HEK293 (cell line): ENCODE measurements around the gene APCDD1.
"Not testable (repeated sequence)": the region's sequence is repeated elsewhere in the genome, so short reads cannot be mapped to it uniquely, and the experiment has no call there.

Experiments
- HOXA7 ChIP-seq: sonication (generic); formaldehyde crosslinking; IDR thresholded peaks from 2 replicates; pipeline ENCODE4 v1.8.1; 2022; ENCODE audit warnings: missing genetic modification reagents, borderline replicate concordance
- MEIS1 ChIP-seq: sonication (generic); formaldehyde crosslinking; IDR thresholded peaks from 2 replicates; pipeline ENCODE4 v1.8.1; 2022; ENCODE audit warnings: missing genetic modification reagents, mild to moderate bottlenecking, borderline replicate concordance
- MZF1 ChIP-seq: fragments of 450-650 bp; formaldehyde crosslinking; IDR thresholded peaks from 2 replicates; pipeline ENCODE4 v1.5.1; 2017; ENCODE audit warnings: missing biosample characterization, missing genetic modification characterization, borderline replicate concordance
- PRDM6 ChIP-seq: fragments of 450-650 bp; formaldehyde crosslinking; IDR thresholded peaks from 2 replicates; pipeline ENCODE4 v1.5.1; 2017; ENCODE audit warnings: missing biosample characterization, missing genetic modification characterization
- YY1 ChIP-seq: fragments of 450-650 bp; formaldehyde crosslinking; IDR thresholded peaks from 2 replicates; pipeline ENCODE4 v1.5.1; 2018; ENCODE audit warnings: missing biosample characterization, missing genetic modification characterization
- ZNF121 ChIP-seq: fragments of 450-650 bp; formaldehyde crosslinking; IDR thresholded peaks from 2 replicates; pipeline ENCODE4 v1.5.1; 2016; ENCODE audit warnings: missing biosample characterization, missing genetic modification characterization
- ZNF16 ChIP-seq: fragments of 450-650 bp; formaldehyde crosslinking; IDR thresholded peaks from 2 replicates; pipeline ENCODE4 v1.5.1; 2016; ENCODE audit warnings: low read depth, missing biosample characterization, missing genetic modification characterization
- ZNF19 ChIP-seq: fragments of 450-650 bp; formaldehyde crosslinking; IDR thresholded peaks from 2 replicates; pipeline ENCODE4; 2016; ENCODE audit warnings: missing biosample characterization, missing genetic modification characterization, low read depth
- ZNF48 ChIP-seq: fragments of 450-650 bp; formaldehyde crosslinking; IDR thresholded peaks from 2 replicates; pipeline ENCODE4 v1.5.1; 2016; ENCODE audit warnings: missing biosample characterization, missing genetic modification characterization
- ZNF623 ChIP-seq: fragments of 450-650 bp; formaldehyde crosslinking; IDR thresholded peaks from 2 replicates; pipeline ENCODE4 v1.5.1; 2016; ENCODE audit warnings: missing biosample characterization, missing genetic modification characterization
- TF ChIP-seq, protein P1 (sequence below): fragments of 450-650 bp; formaldehyde crosslinking; IDR thresholded peaks from 2 replicates; pipeline ENCODE4 v1.5.1; 2016; ENCODE audit warnings: missing biosample characterization, missing genetic modification characterization
- TF ChIP-seq, protein P2 (sequence below): fragments of 450-650 bp; formaldehyde crosslinking; IDR thresholded peaks from 2 replicates; pipeline ENCODE4 v1.5.1; 2016; ENCODE audit warnings: missing biosample characterization, missing genetic modification characterization
- TF ChIP-seq, protein P3 (sequence below): fragments of 450-650 bp; IDR thresholded peaks from 2 replicates; pipeline ENCODE4 v1.5.1; 2018; ENCODE audit warnings: missing biosample characterization, missing genetic modification characterization
- TF ChIP-seq, protein P4 (sequence below): fragments of 450-650 bp; formaldehyde crosslinking; IDR thresholded peaks from 2 replicates; pipeline ENCODE4 v1.5.1; 2016; ENCODE audit warnings: missing biosample characterization, missing genetic modification characterization, borderline replicate concordance

DNA sequence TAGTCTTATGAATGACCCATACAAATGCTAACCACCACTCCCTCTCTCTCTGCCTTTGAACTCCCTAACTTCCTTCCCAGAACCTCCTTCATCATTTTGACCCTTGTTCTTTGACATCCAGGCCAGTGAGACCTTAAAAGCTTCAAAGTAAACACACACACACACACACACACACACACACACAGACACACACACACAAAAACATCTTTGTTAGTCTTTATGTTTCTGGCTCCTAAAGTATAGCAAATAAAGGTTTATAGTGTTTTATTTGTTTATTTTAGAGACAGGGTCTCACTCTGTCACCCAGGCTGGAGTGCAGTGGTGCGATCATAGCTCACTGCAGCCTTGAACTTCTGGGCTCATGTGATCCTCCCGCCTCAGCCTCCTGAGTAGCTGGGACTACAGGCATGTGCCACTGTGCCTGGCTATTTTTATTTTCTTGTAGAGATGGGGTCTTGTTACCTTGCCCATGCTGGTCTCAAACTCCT, 9.8 kb downstream of the APCDD1 start:
- not testable (repeated sequence) for TF ChIP-seq ZNF48 (tag by site-specific recombination); YY1; ZNF19 (tag by site-specific recombination); MEIS1 (CRISPR knock-in tag); PRDM6 (tag by site-specific recombination); MZF1 (tag by site-specific recombination); ZNF623; HOXA7 (CRISPR knock-in tag); ZNF16; ZNF121
- TF ChIP-seq, protein P1, sequence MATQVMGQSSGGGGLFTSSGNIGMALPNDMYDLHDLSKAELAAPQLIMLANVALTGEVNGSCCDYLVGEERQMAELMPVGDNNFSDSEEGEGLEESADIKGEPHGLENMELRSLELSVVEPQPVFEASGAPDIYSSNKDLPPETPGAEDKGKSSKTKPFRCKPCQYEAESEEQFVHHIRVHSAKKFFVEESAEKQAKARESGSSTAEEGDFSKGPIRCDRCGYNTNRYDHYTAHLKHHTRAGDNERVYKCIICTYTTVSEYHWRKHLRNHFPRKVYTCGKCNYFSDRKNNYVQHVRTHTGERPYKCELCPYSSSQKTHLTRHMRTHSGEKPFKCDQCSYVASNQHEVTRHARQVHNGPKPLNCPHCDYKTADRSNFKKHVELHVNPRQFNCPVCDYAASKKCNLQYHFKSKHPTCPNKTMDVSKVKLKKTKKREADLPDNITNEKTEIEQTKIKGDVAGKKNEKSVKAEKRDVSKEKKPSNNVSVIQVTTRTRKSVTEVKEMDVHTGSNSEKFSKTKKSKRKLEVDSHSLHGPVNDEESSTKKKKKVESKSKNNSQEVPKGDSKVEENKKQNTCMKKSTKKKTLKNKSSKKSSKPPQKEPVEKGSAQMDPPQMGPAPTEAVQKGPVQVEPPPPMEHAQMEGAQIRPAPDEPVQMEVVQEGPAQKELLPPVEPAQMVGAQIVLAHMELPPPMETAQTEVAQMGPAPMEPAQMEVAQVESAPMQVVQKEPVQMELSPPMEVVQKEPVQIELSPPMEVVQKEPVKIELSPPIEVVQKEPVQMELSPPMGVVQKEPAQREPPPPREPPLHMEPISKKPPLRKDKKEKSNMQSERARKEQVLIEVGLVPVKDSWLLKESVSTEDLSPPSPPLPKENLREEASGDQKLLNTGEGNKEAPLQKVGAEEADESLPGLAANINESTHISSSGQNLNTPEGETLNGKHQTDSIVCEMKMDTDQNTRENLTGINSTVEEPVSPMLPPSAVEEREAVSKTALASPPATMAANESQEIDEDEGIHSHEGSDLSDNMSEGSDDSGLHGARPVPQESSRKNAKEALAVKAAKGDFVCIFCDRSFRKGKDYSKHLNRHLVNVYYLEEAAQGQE = not testable (repeated sequence)
- TF ChIP-seq, protein P2, sequence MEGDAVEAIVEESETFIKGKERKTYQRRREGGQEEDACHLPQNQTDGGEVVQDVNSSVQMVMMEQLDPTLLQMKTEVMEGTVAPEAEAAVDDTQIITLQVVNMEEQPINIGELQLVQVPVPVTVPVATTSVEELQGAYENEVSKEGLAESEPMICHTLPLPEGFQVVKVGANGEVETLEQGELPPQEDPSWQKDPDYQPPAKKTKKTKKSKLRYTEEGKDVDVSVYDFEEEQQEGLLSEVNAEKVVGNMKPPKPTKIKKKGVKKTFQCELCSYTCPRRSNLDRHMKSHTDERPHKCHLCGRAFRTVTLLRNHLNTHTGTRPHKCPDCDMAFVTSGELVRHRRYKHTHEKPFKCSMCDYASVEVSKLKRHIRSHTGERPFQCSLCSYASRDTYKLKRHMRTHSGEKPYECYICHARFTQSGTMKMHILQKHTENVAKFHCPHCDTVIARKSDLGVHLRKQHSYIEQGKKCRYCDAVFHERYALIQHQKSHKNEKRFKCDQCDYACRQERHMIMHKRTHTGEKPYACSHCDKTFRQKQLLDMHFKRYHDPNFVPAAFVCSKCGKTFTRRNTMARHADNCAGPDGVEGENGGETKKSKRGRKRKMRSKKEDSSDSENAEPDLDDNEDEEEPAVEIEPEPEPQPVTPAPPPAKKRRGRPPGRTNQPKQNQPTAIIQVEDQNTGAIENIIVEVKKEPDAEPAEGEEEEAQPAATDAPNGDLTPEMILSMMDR (tag by site-specific recombination) = not testable (repeated sequence)
- TF ChIP-seq, protein P3, sequence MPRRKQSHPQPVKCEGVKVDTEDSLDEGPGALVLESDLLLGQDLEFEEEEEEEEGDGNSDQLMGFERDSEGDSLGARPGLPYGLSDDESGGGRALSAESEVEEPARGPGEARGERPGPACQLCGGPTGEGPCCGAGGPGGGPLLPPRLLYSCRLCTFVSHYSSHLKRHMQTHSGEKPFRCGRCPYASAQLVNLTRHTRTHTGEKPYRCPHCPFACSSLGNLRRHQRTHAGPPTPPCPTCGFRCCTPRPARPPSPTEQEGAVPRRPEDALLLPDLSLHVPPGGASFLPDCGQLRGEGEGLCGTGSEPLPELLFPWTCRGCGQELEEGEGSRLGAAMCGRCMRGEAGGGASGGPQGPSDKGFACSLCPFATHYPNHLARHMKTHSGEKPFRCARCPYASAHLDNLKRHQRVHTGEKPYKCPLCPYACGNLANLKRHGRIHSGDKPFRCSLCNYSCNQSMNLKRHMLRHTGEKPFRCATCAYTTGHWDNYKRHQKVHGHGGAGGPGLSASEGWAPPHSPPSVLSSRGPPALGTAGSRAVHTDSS (tag by site-specific recombination) = not testable (repeated sequence)
- TF ChIP-seq, protein P4, sequence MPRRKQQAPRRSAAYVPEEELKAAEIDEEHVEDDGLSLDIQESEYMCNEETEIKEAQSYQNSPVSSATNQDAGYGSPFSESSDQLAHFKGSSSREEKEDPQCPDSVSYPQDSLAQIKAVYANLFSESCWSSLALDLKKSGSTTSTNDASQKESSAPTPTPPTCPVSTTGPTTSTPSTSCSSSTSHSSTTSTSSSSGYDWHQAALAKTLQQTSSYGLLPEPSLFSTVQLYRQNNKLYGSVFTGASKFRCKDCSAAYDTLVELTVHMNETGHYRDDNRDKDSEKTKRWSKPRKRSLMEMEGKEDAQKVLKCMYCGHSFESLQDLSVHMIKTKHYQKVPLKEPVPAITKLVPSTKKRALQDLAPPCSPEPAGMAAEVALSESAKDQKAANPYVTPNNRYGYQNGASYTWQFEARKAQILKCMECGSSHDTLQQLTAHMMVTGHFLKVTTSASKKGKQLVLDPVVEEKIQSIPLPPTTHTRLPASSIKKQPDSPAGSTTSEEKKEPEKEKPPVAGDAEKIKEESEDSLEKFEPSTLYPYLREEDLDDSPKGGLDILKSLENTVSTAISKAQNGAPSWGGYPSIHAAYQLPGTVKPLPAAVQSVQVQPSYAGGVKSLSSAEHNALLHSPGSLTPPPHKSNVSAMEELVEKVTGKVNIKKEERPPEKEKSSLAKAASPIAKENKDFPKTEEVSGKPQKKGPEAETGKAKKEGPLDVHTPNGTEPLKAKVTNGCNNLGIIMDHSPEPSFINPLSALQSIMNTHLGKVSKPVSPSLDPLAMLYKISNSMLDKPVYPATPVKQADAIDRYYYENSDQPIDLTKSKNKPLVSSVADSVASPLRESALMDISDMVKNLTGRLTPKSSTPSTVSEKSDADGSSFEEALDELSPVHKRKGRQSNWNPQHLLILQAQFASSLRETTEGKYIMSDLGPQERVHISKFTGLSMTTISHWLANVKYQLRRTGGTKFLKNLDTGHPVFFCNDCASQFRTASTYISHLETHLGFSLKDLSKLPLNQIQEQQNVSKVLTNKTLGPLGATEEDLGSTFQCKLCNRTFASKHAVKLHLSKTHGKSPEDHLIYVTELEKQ (tag by site-specific recombination) = not testable (repeated sequence)
